Pancreas (tissue), 10 donors: ENCODE measurements around the gene ABL2. TPM values are rescaled to one million over a fixed set of nuclear protein-coding genes. Genes with fewer than 3 reads are reported as not detected.
"Not testable (repeated sequence)": the region's sequence is repeated elsewhere in the genome, so short reads cannot be mapped to it uniquely, and the experiment has no call there.

Source experiments
- ATAC-seq, 4 donors: fragments of 200-7000 bp; cut with Tn5 transposase; one replicate each; pipeline versions ENCODE4 v1.8.0 to v1.9.1; 2020; ENCODE audit warnings: mild to moderate bottlenecking in 4 of 4, moderate library complexity in 4 of 4
- DNase-seq, 6 donors: peaks; one replicate each; pipeline ENCODE4 v3.0.0-alpha.2; 2020
- FAIRE-seq: peaks from 2 replicates; lab custom pipeline; 2012; peaks lifted over from hg19 to GRCh38; lab: Jason Lieb, UNC
- H3K27ac ChIP-seq, 4 donors: fragments of 200-600 bp; sonication (generic); 1 replicate in 3 of 4; 2 replicates in 1 of 4; pipeline versions ENCODE4 v1.5.0 to v1.8.0; 2020
- H3K27me3 ChIP-seq, 4 donors: fragments of 200-600 bp; one replicate each; pipeline ENCODE4 v1.8.0; 2021
- H3K36me3 ChIP-seq, 3 donors: fragments of 200-600 bp; sonication (generic) in 1 of 3; one replicate each; pipeline versions ENCODE4 v1.5.0 to v1.8.0; 2020 to 2021
- H3K4me1 ChIP-seq, 3 donors: fragments of 200-600 bp; one replicate each; pipeline ENCODE4 v1.8.0; 2021
- H3K4me3 ChIP-seq, 4 donors: fragments of 200-600 bp; sonication (generic) in 2 of 4; one replicate each; pipeline versions ENCODE4 v1.5.0 to v1.8.0; 2020 to 2021
- H3K9me3 ChIP-seq, 4 donors: fragments of 200-600 bp; one replicate each; pipeline ENCODE4 v1.8.0; 2021
- CTCF ChIP-seq, 4 donors: fragments of 200-600 bp; sonication (generic) in 3 of 4; IDR thresholded peaks; one replicate each; pipeline versions ENCODE4 v1.5.0 to v1.8.0; 2021; ENCODE audit warnings: antibody characterized with exemption in 4 of 4
- WGBS, 2 donors: extraction: QIAGEN DNeasy Blood & Tissue Kit; methylation state at CpG; one replicate each; pipeline ENCODE4 v1.1.7; 2013; 5-methylcytosine and 5-hydroxymethylcytosine counted together
- intact Hi-C, 3 donors: fragments of 100-400 bp; cut with DNase I; formaldehyde crosslinking; loops; one replicate each; pipeline versions ENCODE4 v1.11.1 to v1.14.2; 2022
- polyA plus RNA-seq, 2 donors: library from polyadenylated mRNA; stranded (reverse); fragments of 200-250 nt; gene quantifications; one replicate each; pipeline ENCODE4 v1.2.3, GENCODE V29; 2013
- total RNA-seq, 6 donors: library from RNA; stranded (reverse); fragmentation: NEBNext Ultra II Directional in 4 of 6; extraction: Animal tissue kit (Norgen Biotek cat#: 25700) in 4 of 6; gene quantifications; one replicate each; pipeline versions ENCODE4 v1.2.1 to v1.2.4, GENCODE V29; 2021 to 2023
- donor health status: healthy with polysubstance abuse.
- donor health status: DM: no; HTN: no; CAD: no; lungs with moderate emphysema.
- donor health status: DM: no; HTN: no; CAD: no.
- donor health status: control.
- donor health status: control.
- donor health status: Bipolar disorder and iron deficiency.
- donor health status: DM: yes; HTN: yes; CAD: no.
- donor health status: DM: no; HTN: no; CAD: no.
- donor health status: DM: no; HTN: no; CAD: no.
- donor health status: DM: yes; HTN: yes; CAD: no.

Gene ABL2
- total and polyA plus RNA-seq, 8 donors = 3.4 to 13.8 (median 8.9) TPM

DNA sequence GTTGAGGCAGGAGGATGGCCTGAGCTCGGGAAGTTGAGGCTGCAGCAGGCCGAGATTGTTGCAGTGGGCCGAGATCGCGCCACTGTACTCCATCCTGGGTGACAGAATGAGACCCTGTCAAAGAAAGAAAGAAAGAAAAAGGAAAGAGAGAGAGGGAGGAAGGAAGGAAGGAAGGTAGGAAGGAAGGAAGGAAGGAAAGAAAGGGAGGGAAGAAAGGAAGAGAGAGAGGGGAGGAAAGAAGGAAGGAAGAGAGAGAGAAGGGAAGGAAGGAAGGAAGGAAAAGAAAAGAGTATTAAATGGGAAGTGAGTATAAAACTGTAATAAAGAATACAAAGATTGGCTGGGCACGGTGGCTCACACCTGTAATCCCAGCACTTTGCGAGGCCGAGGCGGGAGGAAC, 18.4 kb upstream of the ABL2 start:
- Histone ChIP-seq H3K27ac (no peak overlapping the region), H3K4me3 (no peak overlapping the region), H3K27me3 (no peaks in the 10 kb centered on the region), H3K4me1 (no peaks in the 10 kb centered on the region), H3K9me3 (no peaks in the 10 kb centered on the region), H3K36me3 (no peaks in the 10 kb centered on the region)
- DNase-seq (no peak), FAIRE-seq (no peak), ATAC-seq (no peak)
- TF ChIP-seq CTCF (IDR thresholded peaks at IDR 0.05) = no peak
- 78 to 79% methylated on average over 9 of the region's 9 CpGs for WGBS, 2 donors
- intact Hi-C loops = no loop called here

DNA sequence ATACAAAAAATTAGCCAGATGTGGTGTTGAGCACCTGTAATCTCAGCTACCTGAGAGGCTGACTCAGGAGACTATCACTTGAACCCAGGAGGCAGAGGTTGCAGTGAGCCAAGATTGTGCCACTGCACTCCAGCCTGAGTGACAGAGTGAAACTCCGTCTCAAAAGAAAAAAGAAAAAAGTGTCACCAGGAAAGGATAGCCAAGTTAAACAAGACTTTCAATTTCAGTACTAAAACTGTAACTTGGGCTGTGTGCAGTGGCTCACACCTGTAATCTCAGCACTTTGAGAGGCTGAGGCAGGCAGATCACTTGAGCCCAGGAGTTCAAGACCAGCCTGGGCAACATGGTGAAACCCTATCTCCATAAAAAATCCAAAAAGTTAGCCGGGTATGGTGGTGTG, 15.9 kb upstream of the ABL2 start:
- FAIRE-seq, H3K36me3 ChIP-seq, H3K27ac ChIP-seq, H3K4me1 ChIP-seq, intact Hi-C loops, H3K4me3 ChIP-seq, H3K9me3 ChIP-seq, DNase-seq, H3K27me3 ChIP-seq, ATAC-seq: not testable (repeated sequence)
- WGBS, 2 donors = 37 to 51% methylated on average over 2 of the region's 2 CpGs

DNA sequence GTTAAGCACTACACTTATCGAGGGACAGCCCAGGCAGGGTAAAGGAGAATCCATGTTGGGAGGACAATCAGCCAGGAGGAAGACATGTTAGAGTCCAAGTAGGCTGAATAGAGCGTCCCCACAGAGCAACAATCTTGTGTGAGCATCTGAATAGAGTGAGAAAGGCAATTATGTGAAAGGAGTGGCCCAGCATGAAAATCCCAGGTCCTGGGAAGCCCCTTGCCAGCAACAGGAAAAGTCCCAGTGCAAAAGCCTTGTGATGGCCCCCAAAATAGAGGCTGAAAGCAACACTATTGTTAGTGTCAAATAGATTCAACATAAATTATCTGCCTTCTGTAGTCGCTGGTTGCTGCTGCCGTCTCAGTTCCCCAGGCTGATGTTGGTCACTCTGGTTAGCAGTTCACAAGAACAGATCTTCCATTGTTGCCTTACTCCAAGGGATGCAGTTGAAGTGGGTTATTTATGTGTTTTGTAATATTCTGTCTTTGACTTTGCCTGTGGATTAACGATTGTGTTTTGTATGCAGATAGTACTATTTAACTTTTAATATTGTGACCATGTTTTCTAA, 12.1 kb upstream of the ABL2 start:
- Histone ChIP-seq H3K4me3 (no peak overlapping the region), H3K27ac (no peak overlapping the region), H3K4me1 (no peaks in the 10 kb centered on the region), H3K36me3 (no peaks in the 10 kb centered on the region), H3K27me3 (no peaks in the 10 kb centered on the region), H3K9me3 (no peaks in the 10 kb centered on the region)
- no peak for FAIRE-seq
- ATAC-seq = no peak
- DNase-seq = no peak
- 59 to 62% methylated on average over 5 of the region's 5 CpGs for WGBS, 2 donors
- intact Hi-C loops = no loop called here
- TF ChIP-seq CTCF (IDR thresholded peaks at IDR 0.05) = no peak

DNA sequence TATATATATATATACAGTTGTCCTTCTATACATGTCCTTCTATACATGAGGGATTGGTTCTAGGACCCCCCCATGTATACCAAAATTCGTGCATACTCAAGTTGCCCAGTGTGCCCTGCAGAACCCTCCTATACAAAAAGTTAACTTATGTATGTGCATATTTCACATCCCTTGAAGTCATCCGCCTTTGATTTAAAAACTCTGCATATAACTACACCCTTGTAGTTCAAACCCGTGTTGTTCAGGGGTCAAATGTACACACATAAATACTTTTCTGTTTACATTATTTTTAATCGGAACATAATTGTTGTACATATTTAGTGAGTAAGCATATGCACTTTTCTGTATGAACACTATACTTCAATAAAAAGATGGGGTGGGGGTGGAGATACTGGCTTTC, 7.7 kb upstream of the ABL2 start:
- no peak for FAIRE-seq
- no peaks in the 10 kb centered on the region for H3K27me3 ChIP-seq
- DNase-seq = no peak
- no peak for ATAC-seq
- H3K36me3 ChIP-seq = no peaks in the 10 kb centered on the region
- TF ChIP-seq CTCF (IDR thresholded peaks at IDR 0.05) = no peak
- 72 to 79% methylated on average over 4 of the region's 4 CpGs for WGBS, 2 donors
- no peak overlapping the region for H3K4me3 ChIP-seq
- intact Hi-C loops = no loop called here
- no peaks in the 10 kb centered on the region for H3K4me1 ChIP-seq
- H3K27ac ChIP-seq = no peak overlapping the region
- H3K9me3 ChIP-seq = no peaks in the 10 kb centered on the region

GRCh38 chr1:179234863-179235262, 5.4 kb upstream of the ABL2 start:
- Histone ChIP-seq H3K27ac (no peak overlapping the region), H3K9me3 (no peaks in the 10 kb centered on the region), H3K36me3 (no peaks in the 10 kb centered on the region), H3K4me3 (no peak overlapping the region), H3K27me3 (no peaks in the 10 kb centered on the region), H3K4me1 (peaks cover 0 to 7% (median 5%) of the 10 kb centered on the region in 3 donors)
- intact Hi-C loops = no loop called here
- ATAC-seq = no peak
- DNase-seq = no peak
- WGBS, 2 donors = 96 to 100% methylated on average over 1 of the region's 1 CpG
- TF ChIP-seq CTCF (IDR thresholded peaks at IDR 0.05) = no peak
- no peak for FAIRE-seq
